HL-60 (cell line): ENCODE measurements around the gene ALOX15.

Experiments
- POLR2AphosphoS5 ChIP-seq: IDR thresholded peaks from 2 replicates; pipeline ENCODE4 v1.6.1; 2012; ENCODE audit warnings: low read depth
- TF ChIP-seq, protein P1 (sequence below): IDR thresholded peaks from one replicate; pipeline ENCODE4 v1.5.1; 2011; ENCODE audit warnings: low read length, control low read depth, inconsistent platforms; ENCODE audit not compliant: insufficient read depth

DNA sequence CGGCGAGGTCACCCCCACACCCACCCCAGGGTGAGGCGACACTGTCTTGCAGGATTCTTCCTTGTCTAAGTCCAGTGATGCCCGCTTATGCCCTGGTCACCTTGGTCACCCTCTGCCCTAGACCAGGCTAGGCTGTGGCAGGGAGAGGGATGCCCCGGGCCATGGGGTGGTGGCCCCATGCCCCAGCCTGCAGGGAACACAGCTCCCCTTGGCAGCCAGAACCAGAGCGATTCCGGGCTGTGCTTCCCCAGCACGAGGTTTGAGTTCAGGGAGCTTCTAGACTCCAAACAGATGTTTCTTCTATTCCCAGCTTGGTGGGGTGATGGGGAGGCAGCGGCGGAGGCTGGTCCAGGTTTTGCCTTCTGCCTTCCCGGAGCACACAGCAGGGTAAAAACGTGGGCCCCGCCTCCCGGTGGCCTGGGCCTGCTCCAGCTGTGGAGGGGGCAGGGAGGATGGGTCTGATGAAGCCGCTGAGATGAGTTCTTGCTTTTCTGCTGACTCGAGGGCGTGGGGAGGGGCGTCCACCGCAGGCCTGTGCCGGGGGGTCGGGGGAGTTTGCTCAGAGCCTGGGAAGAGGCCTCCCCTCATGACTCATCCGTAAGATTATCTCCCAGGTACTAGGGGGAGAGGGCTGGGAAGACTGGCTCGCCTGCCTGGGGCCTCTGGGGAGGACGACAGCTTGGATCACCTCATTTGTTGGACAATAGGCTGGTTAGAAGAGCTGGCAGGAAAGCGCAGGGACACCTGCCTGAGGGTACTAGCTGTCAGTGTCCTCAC lies 41.8 kb downstream of the ALOX15 start:
- TF ChIP-seq, protein P1, sequence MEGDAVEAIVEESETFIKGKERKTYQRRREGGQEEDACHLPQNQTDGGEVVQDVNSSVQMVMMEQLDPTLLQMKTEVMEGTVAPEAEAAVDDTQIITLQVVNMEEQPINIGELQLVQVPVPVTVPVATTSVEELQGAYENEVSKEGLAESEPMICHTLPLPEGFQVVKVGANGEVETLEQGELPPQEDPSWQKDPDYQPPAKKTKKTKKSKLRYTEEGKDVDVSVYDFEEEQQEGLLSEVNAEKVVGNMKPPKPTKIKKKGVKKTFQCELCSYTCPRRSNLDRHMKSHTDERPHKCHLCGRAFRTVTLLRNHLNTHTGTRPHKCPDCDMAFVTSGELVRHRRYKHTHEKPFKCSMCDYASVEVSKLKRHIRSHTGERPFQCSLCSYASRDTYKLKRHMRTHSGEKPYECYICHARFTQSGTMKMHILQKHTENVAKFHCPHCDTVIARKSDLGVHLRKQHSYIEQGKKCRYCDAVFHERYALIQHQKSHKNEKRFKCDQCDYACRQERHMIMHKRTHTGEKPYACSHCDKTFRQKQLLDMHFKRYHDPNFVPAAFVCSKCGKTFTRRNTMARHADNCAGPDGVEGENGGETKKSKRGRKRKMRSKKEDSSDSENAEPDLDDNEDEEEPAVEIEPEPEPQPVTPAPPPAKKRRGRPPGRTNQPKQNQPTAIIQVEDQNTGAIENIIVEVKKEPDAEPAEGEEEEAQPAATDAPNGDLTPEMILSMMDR = no peak
- TF ChIP-seq POLR2AphosphoS5 = no peak
